H1 (cell line): ENCODE data around the gene MRTFB. TPM values are rescaled to one million over a fixed set of nuclear protein-coding genes. Genes with fewer than 3 reads are reported as not detected.

Source experiments
- BRCA1 ChIP-seq: IDR thresholded peaks from 2 replicates; pipeline ENCODE4 v1.6.1; 2012; ENCODE audit warnings: low read depth, low read length, improper control_type of control experiment
- RAD21 ChIP-seq, 2 experiments: IDR thresholded peaks in 1 of 2; conservative IDR thresholded peaks in 1 of 2; 2 replicates each; pipeline ENCODE4 v1.6.1; 2011; ENCODE audit warnings: low read depth in 2 of 2, low read length in 2 of 2, improper control_type of control experiment in 1 of 2, inconsistent platforms in 1 of 2, mild to moderate bottlenecking in 1 of 2, moderate library complexity in 1 of 2
- SP2 ChIP-seq: IDR thresholded peaks from 2 replicates; pipeline ENCODE4 v1.6.1; 2012; ENCODE audit warnings: mild to moderate bottlenecking, low read length, inconsistent platforms
- TAF7 ChIP-seq: optimal IDR thresholded peaks from 2 replicates; pipeline ENCODE3; 2011; ENCODE audit warnings: low read depth, mild to moderate bottlenecking, inconsistent platforms, low read length, moderate library complexity, borderline replicate concordance
- polyA plus RNA-seq, 7 experiments: library from polyadenylated mRNA; depleted of rRNA in 3 of 7; stranded (reverse) in 5 of 7; unstranded in 2 of 7; fragments of >200 nt in 5 of 7; fragments of 200-250 nt in 2 of 7; gene quantifications; 1 replicate in 5 of 7; 2 replicates in 1 of 7; 4 replicates in 1 of 7; pipeline versions ENCODE4 v1.2.1 to v1.2.3, GENCODE V29; 2011 to 2013; ENCODE audit warnings: missing spikeins in 2 of 7, mixed read lengths in 2 of 7
- total RNA-seq: library from RNA; stranded (reverse); fragmentation: NEBNext Ultra II Directional; extraction: Animal tissue kit (Norgen Biotek cat#: 25700); gene quantifications from 2 replicates; pipeline ENCODE4 v1.2.1, GENCODE V29; 2021
- TF ChIP-seq, protein P1 (sequence below), 3 experiments: IDR thresholded peaks; 1 replicate in 2 of 3; 2 replicates in 1 of 3; pipeline versions ENCODE4 v1.5.1 to v1.6.1; 2011; ENCODE audit warnings: low read length in 3 of 3, mild to moderate bottlenecking in 3 of 3, inconsistent platforms in 2 of 3, low read depth in 1 of 3, moderate library complexity in 1 of 3; ENCODE audit not compliant: insufficient read depth in 1 of 3; ENCODE audit errors: control extremely low read depth in 1 of 3

The MRTFB gene
- total and polyA plus RNA-seq, 2 of the 8 experiments (the other 6 are each of a cell fraction or from before 2014, with no cell fraction given), result 13.5 to 34.9 TPM

DNA sequence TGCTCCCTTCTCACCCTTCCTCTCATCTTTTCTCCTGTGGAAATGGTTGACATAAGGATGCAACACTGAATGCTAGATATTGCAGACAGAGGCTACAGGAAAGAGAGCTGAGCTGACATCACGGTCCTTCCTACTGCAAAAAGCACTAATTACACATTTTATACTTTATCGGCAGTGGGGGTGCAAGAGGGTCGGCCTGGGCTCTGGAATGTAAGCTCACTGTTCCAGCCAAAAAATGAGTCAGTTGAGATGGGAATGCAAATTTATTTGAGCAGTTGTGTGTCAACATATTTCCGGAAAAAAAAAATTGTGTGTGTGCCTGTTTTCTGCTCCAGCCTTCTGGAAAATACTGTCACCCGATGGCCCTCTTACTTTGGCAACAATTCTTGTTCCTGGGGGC, 14.1 kb upstream of the MRTFB start (continued):
- TF ChIP-seq TAF7 (no peak), RAD21 (IDR thresholded peaks at IDR 0.05 in 1 of 2, conservative IDR thresholded peaks at IDR 0.05 in 1 of 2; ENCODE audit: low read depth in 2 of 2, low read length in 2 of 2) (no peak), BRCA1 (no peak), SP2 (no peak)
- TF ChIP-seq, protein P1, sequence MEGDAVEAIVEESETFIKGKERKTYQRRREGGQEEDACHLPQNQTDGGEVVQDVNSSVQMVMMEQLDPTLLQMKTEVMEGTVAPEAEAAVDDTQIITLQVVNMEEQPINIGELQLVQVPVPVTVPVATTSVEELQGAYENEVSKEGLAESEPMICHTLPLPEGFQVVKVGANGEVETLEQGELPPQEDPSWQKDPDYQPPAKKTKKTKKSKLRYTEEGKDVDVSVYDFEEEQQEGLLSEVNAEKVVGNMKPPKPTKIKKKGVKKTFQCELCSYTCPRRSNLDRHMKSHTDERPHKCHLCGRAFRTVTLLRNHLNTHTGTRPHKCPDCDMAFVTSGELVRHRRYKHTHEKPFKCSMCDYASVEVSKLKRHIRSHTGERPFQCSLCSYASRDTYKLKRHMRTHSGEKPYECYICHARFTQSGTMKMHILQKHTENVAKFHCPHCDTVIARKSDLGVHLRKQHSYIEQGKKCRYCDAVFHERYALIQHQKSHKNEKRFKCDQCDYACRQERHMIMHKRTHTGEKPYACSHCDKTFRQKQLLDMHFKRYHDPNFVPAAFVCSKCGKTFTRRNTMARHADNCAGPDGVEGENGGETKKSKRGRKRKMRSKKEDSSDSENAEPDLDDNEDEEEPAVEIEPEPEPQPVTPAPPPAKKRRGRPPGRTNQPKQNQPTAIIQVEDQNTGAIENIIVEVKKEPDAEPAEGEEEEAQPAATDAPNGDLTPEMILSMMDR (IDR thresholded peaks at IDR 0.05; ENCODE audit: control extremely low read depth in 1 of 3, insufficient read depth in 1 of 3, low read depth in 1 of 3, low read length in 3 of 3), result no peak
